MM.1S (cell line): ENCODE measurements around the gene NCOA3.

ENCODE experiments used
- CTCF ChIP-seq: fragments of 300-600 bp; sonication (generic); IDR thresholded peaks from 2 replicates; pipeline ENCODE4 v1.5.1; 2016; ENCODE audit warnings: antibody characterized with exemption, low read length, mixed read lengths
- EZH2 ChIP-seq: fragments of 300-600 bp; sonication (generic); optimal IDR thresholded peaks from 2 replicates; pipeline ENCODE3; 2017; ENCODE audit warnings: low read depth, mild to moderate bottlenecking, antibody characterized with exemption, low read length, mixed read lengths

- no peak for TF ChIP-seq CTCF
- TF ChIP-seq EZH2, result no peak
These were observed 32.7 kb downstream of the NCOA3 start for GRCh38 chr20:47534405-47534804.
